Measurements from ENCODE around the gene DNER. TPM values are rescaled to one million over a fixed set of nuclear protein-coding genes. Genes with fewer than 3 reads are reported as not detected.

DNER gene
- polyA plus RNA-seq, 1 of the 3 experiments (the other 2 are of a cell fraction): 1.4 TPM

DNA sequence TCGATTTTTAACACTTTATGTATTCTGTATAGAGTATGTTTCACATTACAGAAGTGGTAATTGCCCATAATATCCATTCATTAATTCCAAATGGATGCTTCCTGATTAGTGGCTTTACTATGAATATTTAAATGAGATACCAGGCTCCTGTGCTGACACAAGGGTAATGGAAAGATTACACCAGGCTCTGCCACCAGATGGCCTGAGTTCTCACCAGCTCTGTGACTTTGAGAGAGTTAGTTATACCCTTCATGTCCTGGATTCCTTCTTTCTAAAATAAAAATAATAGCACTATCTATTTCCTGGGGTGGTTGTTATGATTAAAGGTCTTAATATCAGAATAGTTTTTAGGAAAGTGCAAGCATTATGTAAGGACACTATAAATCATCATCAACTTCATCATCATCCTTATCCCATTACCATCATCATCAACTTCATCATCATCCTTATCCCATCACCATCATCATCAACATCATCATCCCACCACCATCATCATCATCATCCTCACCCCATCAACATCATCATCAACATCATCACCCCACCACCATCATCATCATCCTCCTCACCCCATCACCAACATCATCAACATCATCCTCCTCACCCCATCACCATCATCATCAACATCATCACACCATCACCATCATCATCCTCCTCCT is 151.8 kb downstream of the DNER start:
- TF ChIP-seq, protein P1, sequence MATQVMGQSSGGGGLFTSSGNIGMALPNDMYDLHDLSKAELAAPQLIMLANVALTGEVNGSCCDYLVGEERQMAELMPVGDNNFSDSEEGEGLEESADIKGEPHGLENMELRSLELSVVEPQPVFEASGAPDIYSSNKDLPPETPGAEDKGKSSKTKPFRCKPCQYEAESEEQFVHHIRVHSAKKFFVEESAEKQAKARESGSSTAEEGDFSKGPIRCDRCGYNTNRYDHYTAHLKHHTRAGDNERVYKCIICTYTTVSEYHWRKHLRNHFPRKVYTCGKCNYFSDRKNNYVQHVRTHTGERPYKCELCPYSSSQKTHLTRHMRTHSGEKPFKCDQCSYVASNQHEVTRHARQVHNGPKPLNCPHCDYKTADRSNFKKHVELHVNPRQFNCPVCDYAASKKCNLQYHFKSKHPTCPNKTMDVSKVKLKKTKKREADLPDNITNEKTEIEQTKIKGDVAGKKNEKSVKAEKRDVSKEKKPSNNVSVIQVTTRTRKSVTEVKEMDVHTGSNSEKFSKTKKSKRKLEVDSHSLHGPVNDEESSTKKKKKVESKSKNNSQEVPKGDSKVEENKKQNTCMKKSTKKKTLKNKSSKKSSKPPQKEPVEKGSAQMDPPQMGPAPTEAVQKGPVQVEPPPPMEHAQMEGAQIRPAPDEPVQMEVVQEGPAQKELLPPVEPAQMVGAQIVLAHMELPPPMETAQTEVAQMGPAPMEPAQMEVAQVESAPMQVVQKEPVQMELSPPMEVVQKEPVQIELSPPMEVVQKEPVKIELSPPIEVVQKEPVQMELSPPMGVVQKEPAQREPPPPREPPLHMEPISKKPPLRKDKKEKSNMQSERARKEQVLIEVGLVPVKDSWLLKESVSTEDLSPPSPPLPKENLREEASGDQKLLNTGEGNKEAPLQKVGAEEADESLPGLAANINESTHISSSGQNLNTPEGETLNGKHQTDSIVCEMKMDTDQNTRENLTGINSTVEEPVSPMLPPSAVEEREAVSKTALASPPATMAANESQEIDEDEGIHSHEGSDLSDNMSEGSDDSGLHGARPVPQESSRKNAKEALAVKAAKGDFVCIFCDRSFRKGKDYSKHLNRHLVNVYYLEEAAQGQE (IDR thresholded peaks at IDR 0.05; ENCODE audit: low read depth, low read length): no peak
- TF ChIP-seq MXI1 (IDR thresholded peaks at IDR 0.05; ENCODE audit: low read depth, low read length) (no peak), TEAD4 (IDR thresholded peaks at IDR 0.05; ENCODE audit: borderline replicate concordance, insufficient read depth) (no peak), TCF12 (IDR thresholded peaks at IDR 0.05) (no peak), JUND (IDR thresholded peaks at IDR 0.05) (no peak), POLR2AphosphoS5 (IDR thresholded peaks at IDR 0.05; ENCODE audit: low read depth, low read length) (no peak), GATA2 (CRISPR knock-in tag; IDR thresholded peaks at IDR 0.05) (no peak), TAF1 (IDR thresholded peaks at IDR 0.05; ENCODE audit: borderline replicate concordance, low read depth, low read length) (no peak), RXRA (IDR thresholded peaks at IDR 0.05; ENCODE audit: borderline replicate concordance, low read depth) (no peak)
- TF ChIP-seq, protein P2, sequence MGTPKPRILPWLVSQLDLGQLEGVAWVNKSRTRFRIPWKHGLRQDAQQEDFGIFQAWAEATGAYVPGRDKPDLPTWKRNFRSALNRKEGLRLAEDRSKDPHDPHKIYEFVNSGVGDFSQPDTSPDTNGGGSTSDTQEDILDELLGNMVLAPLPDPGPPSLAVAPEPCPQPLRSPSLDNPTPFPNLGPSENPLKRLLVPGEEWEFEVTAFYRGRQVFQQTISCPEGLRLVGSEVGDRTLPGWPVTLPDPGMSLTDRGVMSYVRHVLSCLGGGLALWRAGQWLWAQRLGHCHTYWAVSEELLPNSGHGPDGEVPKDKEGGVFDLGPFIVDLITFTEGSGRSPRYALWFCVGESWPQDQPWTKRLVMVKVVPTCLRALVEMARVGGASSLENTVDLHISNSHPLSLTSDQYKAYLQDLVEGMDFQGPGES (IDR thresholded peaks at IDR 0.05; ENCODE audit: low read depth, low read length): no peak
- TF ChIP-seq, protein P3, sequence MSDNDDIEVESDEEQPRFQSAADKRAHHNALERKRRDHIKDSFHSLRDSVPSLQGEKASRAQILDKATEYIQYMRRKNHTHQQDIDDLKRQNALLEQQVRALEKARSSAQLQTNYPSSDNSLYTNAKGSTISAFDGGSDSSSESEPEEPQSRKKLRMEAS (IDR thresholded peaks at IDR 0.05; ENCODE audit: low read depth): no peak
- TF ChIP-seq, protein P4, sequence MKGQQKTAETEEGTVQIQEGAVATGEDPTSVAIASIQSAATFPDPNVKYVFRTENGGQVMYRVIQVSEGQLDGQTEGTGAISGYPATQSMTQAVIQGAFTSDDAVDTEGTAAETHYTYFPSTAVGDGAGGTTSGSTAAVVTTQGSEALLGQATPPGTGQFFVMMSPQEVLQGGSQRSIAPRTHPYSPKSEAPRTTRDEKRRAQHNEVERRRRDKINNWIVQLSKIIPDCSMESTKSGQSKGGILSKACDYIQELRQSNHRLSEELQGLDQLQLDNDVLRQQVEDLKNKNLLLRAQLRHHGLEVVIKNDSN (IDR thresholded peaks at IDR 0.05; ENCODE audit: borderline replicate concordance, low read depth): no peak
- TF ChIP-seq, protein P5, sequence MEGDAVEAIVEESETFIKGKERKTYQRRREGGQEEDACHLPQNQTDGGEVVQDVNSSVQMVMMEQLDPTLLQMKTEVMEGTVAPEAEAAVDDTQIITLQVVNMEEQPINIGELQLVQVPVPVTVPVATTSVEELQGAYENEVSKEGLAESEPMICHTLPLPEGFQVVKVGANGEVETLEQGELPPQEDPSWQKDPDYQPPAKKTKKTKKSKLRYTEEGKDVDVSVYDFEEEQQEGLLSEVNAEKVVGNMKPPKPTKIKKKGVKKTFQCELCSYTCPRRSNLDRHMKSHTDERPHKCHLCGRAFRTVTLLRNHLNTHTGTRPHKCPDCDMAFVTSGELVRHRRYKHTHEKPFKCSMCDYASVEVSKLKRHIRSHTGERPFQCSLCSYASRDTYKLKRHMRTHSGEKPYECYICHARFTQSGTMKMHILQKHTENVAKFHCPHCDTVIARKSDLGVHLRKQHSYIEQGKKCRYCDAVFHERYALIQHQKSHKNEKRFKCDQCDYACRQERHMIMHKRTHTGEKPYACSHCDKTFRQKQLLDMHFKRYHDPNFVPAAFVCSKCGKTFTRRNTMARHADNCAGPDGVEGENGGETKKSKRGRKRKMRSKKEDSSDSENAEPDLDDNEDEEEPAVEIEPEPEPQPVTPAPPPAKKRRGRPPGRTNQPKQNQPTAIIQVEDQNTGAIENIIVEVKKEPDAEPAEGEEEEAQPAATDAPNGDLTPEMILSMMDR (IDR thresholded peaks at IDR 0.05): no peak
- Histone ChIP-seq H4K20me1 (ENCODE audit: insufficient read depth) (no peaks in the 10 kb centered on the region), H3K9ac (no peak overlapping the region), H3K4me2 (no peak overlapping the region), H3F3A (replicated peaks; ENCODE audit: insufficient read depth) (no peaks in the 10 kb centered on the region), H3K36me3 (replicated peaks in 1 of 2; ENCODE audit: control insufficient read depth in 1 of 2, insufficient read depth in 2 of 2, low read length in 1 of 2) (no peaks in the 10 kb centered on the region), H3K9me3 (no peaks in the 10 kb centered on the region), H3K4me1 (ENCODE audit: control insufficient read depth in 1 of 2, insufficient read depth in 2 of 2, low read depth in 1 of 2, low read length in 1 of 2) (no peaks in the 10 kb centered on the region), H3K27ac (ENCODE audit: low read depth in 2 of 2, low read length in 1 of 2) (no peak overlapping the region), H3K4me3 (ENCODE audit: low read depth in 2 of 2, low read length in 1 of 2) (no peak overlapping the region), H3K9me2 (no peaks in the 10 kb centered on the region), H3K79me2 (ENCODE audit: insufficient read depth) (no peaks in the 10 kb centered on the region), H3K27me3 (ENCODE audit: insufficient read depth) (no peaks in the 10 kb centered on the region), H2AFZ (ENCODE audit: low read depth) (no peak overlapping the region)
- DNase-seq: no peak
- CTCF ChIA-PET: no interaction called here
- 8% methylated on average over 1 of the region's 1 CpG for WGBS (ENCODE audit: low lambda C conversion rate)
- POLR2A ChIA-PET: no interaction called here
